ENCODE data around the gene ADAMTSL5.

Gene ADAMTSL5

DNA sequence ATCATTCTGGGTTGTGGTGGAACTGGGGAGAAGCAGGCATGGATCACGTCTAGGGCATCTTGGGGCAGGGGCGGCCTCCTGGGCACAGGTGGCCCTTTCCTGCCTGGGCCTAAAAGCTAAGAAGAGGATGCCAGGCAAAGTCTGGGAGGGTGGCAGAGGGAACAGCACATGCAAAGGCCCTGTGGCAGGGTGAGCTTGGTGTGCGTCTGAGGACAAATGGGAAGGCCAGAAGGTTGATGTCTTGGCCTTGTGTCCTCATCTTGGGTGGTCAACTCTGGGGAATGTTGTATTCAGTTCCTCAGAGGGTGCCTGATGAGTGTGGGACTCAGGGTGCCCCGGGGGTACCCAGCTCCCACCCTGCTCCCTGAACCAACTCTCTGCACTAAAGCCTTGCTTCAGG lies 5.7 kb upstream of the ADAMTSL5 start:
- in situ Hi-C loops (cut with HindIII; ENCODE audit: low sequenced_read_pairs): no loop called here
- H3K4me3 ChIP-seq (ENCODE audit: low read depth, low read length): no peak overlapping the region
- no peak for DNase-seq (ENCODE audit: low read depth)
- no peak for TF ChIP-seq CTCF (IDR thresholded peaks at IDR 0.05; ENCODE audit: low read depth, low read length, missing control alignments)

- no peak overlapping the region for H3K4me3 ChIP-seq (ENCODE audit: low read depth, low read length)
- in situ Hi-C loops (cut with HindIII; ENCODE audit: low sequenced_read_pairs): no loop called here
- TF ChIP-seq CTCF (IDR thresholded peaks at IDR 0.05; ENCODE audit: low read depth, low read length, missing control alignments): no peak
- DNase-seq (ENCODE audit: low read depth): no peak
These were observed 3.6 kb upstream of the ADAMTSL5 start for GRCh38 chr19:1516395-1516753.

DNA sequence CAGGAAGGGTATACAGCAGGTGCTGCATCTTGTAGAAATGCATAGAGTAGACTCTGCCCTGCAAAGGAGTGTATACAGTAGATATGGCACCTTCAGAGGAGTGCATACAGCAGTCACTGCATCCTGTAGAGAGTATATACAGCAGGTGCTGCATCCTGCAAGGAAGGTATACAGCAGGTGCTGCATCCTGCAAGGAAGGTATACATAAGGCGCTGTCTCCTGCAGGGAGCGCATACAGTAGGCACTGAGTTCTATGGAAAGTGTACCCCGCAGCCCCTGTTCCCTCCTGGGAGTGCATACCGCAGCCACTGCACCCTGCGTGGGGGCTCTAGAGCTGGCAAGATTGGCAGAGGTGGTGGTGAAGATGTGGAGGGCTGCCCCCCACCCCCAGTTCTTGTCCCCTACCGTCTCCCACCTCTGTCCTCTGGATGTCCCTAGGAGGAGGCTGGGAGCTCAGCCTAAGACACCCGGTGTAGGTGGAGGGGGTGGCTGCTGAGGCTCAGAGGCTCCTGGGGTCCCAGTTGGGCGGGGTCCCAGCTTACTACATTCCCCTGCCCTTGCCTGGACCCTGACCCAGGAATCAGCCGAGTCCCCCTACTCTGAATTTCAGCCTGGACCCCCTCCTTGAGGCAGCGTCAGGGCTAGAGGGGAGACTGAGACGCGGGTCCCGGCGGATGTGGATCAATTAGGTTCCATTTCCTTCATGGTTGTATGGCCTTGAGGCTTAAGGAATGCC lies 2.3 kb upstream of the ADAMTSL5 start:
- in situ Hi-C loops (cut with HindIII; ENCODE audit: low sequenced_read_pairs): no loop called here
- no peak for TF ChIP-seq CTCF (IDR thresholded peaks at IDR 0.05; ENCODE audit: low read depth, low read length, missing control alignments)
- H3K4me3 ChIP-seq (ENCODE audit: low read depth, low read length): no peak overlapping the region
- no peak for DNase-seq (ENCODE audit: low read depth)

GRCh38 chr19:1514295-1514661 lies 1.5 kb upstream of the ADAMTSL5 start:
- H3K4me3 ChIP-seq (ENCODE audit: low read depth, low read length): no peak overlapping the region
- in situ Hi-C loops (cut with HindIII; ENCODE audit: low sequenced_read_pairs): no loop called here
- no peak for TF ChIP-seq CTCF (IDR thresholded peaks at IDR 0.05; ENCODE audit: low read depth, low read length, missing control alignments)
- DNase-seq (ENCODE audit: low read depth): no peak

GRCh38 chr19:1513499-1514294 lies 878 bp upstream of the ADAMTSL5 start:
- peak; percentile 43 for TF ChIP-seq CTCF (IDR thresholded peaks at IDR 0.05; ENCODE audit: low read depth, low read length, missing control alignments)
- in situ Hi-C loops (cut with HindIII; ENCODE audit: low sequenced_read_pairs): no loop called here
- H3K4me3 ChIP-seq (ENCODE audit: low read depth, low read length): peak overlapping the region; percentile 34
- no peak for DNase-seq (ENCODE audit: low read depth)

DNA sequence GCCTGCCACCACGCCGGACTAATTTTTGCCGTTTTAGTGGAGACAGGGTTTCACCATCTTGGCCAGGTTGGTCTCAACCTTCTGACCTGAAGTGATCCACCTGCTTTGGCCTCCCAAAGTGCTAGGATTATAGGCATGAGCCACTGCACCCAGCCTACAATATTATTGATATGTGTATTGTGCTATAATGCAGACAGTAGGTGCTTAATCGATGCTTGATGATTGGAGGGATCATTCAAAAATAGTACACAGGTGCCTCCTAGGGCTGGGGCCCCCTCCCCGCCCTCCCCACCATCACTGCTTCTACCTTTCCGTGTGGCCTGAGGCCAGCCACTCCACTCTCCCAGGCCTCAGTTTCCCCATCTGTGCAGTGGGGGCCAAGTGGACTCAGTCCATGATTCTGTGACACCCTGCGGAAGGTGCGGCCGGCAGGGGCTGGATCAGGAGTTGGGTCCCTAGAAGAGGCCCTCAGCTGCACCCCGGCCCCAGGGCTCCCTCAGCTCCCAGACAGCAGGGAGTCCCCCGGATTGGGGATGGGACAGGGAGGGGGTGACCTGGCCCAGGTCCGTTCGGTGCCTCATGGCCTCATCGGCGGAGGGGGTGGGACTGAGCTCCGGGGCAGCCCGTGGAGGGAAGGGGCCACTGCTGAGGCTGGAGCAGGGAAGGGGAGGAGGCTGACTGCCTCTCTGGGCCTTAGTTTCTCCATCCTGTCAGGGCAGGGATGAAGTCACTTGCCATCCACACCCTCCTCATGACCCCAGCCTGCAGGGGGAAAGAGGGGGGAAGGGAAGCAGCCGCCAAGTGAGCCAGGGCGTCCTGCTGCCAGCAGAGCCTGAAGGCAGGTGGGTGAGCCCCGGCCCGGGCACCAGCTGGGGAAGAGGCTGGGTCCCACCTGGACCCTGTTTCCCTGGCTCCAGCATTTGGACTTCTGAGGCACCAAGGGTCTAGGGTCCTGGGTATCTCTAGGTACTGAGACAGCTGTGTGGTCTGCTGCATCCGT lies 1.2 kb downstream of the ADAMTSL5 start:
- H3K4me3 ChIP-seq (ENCODE audit: low read depth, low read length): no peak overlapping the region
- in situ Hi-C loops (cut with HindIII; ENCODE audit: low sequenced_read_pairs): no loop called here
- no peak for DNase-seq (ENCODE audit: low read depth)
- no peak for TF ChIP-seq CTCF (IDR thresholded peaks at IDR 0.05; ENCODE audit: low read depth, low read length, missing control alignments)
